ENCODE results near the gene AGR2.

Gene AGR2

DNA sequence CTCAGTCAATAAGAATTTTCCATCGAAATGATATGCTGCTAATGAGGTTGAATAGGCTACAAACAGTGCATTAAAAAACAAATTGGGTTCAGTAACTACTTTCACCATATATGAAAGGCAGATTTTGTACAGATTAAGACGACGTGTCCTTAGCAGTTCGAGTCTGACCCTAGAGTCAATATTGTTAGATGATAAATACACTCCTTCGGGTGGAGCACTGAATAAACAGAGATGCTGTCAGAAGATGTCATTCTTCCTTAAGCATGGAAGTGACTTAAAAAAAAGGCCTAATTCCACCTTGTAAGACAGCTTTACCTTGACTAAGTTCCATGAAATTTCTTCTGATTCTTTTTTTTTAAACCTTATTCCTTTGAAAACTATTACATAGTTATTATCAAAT, 5.8 kb upstream of the AGR2 start:
- Histone ChIP-seq H3K4me1 (ENCODE audit: insufficient read depth, low read length, severe bottlenecking) (peaks cover 29% of the 10 kb centered on the region), H3K36me3 (ENCODE audit: insufficient read depth, low read length) (no peaks in the 10 kb centered on the region), H3K9me3 (ENCODE audit: low read length) (no peaks in the 10 kb centered on the region), H3K27me3 (ENCODE audit: insufficient read depth, low read length) (no peaks in the 10 kb centered on the region), H3K9me2 (ENCODE audit: low read depth, low read length) (no peaks in the 10 kb centered on the region), H3K27ac (ENCODE audit: low read depth, low read length, poor library complexity, severe bottlenecking) (no peak overlapping the region), H3F3A (ENCODE audit: insufficient read depth, low read length) (no peaks in the 10 kb centered on the region), H3K4me3 (ENCODE audit: low read depth, low read length, poor library complexity, severe bottlenecking) (no peak overlapping the region), H2AFZ (ENCODE audit: low read length) (no peak overlapping the region), H3K79me2 (ENCODE audit: insufficient read depth, low read length) (no peaks in the 10 kb centered on the region), H3K4me2 (ENCODE audit: low read length) (no peak overlapping the region), H3K9ac (ENCODE audit: low read length) (no peak overlapping the region), H4K20me1 (ENCODE audit: insufficient read depth, low read length) (no peaks in the 10 kb centered on the region)
- TF ChIP-seq, protein P1, sequence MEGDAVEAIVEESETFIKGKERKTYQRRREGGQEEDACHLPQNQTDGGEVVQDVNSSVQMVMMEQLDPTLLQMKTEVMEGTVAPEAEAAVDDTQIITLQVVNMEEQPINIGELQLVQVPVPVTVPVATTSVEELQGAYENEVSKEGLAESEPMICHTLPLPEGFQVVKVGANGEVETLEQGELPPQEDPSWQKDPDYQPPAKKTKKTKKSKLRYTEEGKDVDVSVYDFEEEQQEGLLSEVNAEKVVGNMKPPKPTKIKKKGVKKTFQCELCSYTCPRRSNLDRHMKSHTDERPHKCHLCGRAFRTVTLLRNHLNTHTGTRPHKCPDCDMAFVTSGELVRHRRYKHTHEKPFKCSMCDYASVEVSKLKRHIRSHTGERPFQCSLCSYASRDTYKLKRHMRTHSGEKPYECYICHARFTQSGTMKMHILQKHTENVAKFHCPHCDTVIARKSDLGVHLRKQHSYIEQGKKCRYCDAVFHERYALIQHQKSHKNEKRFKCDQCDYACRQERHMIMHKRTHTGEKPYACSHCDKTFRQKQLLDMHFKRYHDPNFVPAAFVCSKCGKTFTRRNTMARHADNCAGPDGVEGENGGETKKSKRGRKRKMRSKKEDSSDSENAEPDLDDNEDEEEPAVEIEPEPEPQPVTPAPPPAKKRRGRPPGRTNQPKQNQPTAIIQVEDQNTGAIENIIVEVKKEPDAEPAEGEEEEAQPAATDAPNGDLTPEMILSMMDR (IDR thresholded peaks at IDR 0.05; ENCODE audit: low read length): no peak
- no peak for TF ChIP-seq EZH2 (IDR thresholded peaks at IDR 0.05; ENCODE audit: borderline replicate concordance, low read length)

DNA sequence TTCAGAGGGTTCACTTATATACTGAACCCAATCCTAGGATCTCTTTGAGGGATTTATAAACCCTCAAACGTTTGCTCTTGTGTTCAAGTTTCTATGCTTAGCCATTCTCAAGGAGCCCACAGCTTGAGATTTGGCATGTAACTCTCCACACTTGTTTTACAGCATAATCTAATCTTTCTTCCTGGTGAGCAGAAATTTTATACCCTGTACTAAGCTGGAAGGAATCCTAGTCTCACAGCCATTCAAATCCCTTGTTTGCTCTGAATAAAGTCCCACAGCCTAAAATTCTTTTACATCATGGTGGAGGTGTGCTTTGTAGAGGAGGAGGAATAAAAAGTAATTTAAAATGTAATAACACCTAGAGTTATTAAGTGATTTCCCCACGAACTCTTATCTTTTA, 5.3 kb upstream of the AGR2 start:
- H3K27ac ChIP-seq (ENCODE audit: low read depth, low read length, poor library complexity, severe bottlenecking): no peak overlapping the region
- no peaks in the 10 kb centered on the region for H3F3A ChIP-seq (ENCODE audit: insufficient read depth, low read length)
- H3K9me3 ChIP-seq (ENCODE audit: low read length): no peaks in the 10 kb centered on the region
- H3K4me2 ChIP-seq (ENCODE audit: low read length): no peak overlapping the region
- TF ChIP-seq EZH2 (IDR thresholded peaks at IDR 0.05; ENCODE audit: borderline replicate concordance, low read length): no peak
- TF ChIP-seq, protein P1 (IDR thresholded peaks at IDR 0.05; ENCODE audit: low read length): no peak
- no peak overlapping the region for H3K4me3 ChIP-seq (ENCODE audit: low read depth, low read length, poor library complexity, severe bottlenecking)
- no peaks in the 10 kb centered on the region for H3K79me2 ChIP-seq (ENCODE audit: insufficient read depth, low read length)
- H3K27me3 ChIP-seq (ENCODE audit: insufficient read depth, low read length): no peaks in the 10 kb centered on the region
- peaks cover 34% of the 10 kb centered on the region for H3K4me1 ChIP-seq (ENCODE audit: insufficient read depth, low read length, severe bottlenecking)
- H3K36me3 ChIP-seq (ENCODE audit: insufficient read depth, low read length): no peaks in the 10 kb centered on the region
- H4K20me1 ChIP-seq (ENCODE audit: insufficient read depth, low read length): no peaks in the 10 kb centered on the region
- H2AFZ ChIP-seq (ENCODE audit: low read length): no peak overlapping the region
- no peak overlapping the region for H3K9ac ChIP-seq (ENCODE audit: low read length)
- H3K9me2 ChIP-seq (ENCODE audit: low read depth, low read length): no peaks in the 10 kb centered on the region

DNA sequence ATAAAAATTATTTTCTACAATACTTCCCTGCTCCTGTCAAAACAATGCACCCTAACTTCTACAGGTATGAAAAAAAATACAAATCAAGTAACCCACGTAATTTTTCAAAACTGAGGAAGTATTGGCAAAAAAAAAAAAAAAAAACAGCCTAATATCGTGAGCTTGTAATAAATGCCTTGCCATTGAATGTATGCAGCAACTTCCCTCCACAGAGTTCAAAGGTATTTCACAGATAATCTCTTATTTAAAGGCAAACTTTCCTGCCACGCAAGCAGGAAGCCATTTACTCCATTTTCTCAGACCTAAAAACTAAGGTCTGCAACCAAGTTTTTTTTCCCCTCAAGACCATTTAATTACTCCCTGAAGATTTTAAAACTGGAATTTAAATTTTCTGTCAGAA, 642 bp upstream of the AGR2 start:
- H4K20me1 ChIP-seq (ENCODE audit: insufficient read depth, low read length): no peaks in the 10 kb centered on the region
- no peaks in the 10 kb centered on the region for H3K79me2 ChIP-seq (ENCODE audit: insufficient read depth, low read length)
- peaks cover 41% of the 10 kb centered on the region for H3K4me1 ChIP-seq (ENCODE audit: insufficient read depth, low read length, severe bottlenecking)
- no peak overlapping the region for H2AFZ ChIP-seq (ENCODE audit: low read length)
- no peaks in the 10 kb centered on the region for H3K27me3 ChIP-seq (ENCODE audit: insufficient read depth, low read length)
- TF ChIP-seq EZH2 (IDR thresholded peaks at IDR 0.05; ENCODE audit: borderline replicate concordance, low read length): no peak
- TF ChIP-seq, protein P1 (IDR thresholded peaks at IDR 0.05; ENCODE audit: low read length): no peak
- H3K9ac ChIP-seq (ENCODE audit: low read length): no peak overlapping the region
- H3K36me3 ChIP-seq (ENCODE audit: insufficient read depth, low read length): no peaks in the 10 kb centered on the region
- no peaks in the 10 kb centered on the region for H3K9me2 ChIP-seq (ENCODE audit: low read depth, low read length)
- H3K9me3 ChIP-seq (ENCODE audit: low read length): no peaks in the 10 kb centered on the region
- no peak overlapping the region for H3K27ac ChIP-seq (ENCODE audit: low read depth, low read length, poor library complexity, severe bottlenecking)
- no peak overlapping the region; the same call in 1 of the 2 replicates for H3K4me2 ChIP-seq (ENCODE audit: low read length)
- no peaks in the 10 kb centered on the region for H3F3A ChIP-seq (ENCODE audit: insufficient read depth, low read length)
- H3K4me3 ChIP-seq (ENCODE audit: low read depth, low read length, poor library complexity, severe bottlenecking): no peak overlapping the region
